ENCODE data around the gene GAB2.

- no peak for TF ChIP-seq POLR2A (IDR thresholded peaks at IDR 0.05; ENCODE audit: low read depth, low read length)
- TF ChIP-seq CTCF (conservative IDR thresholded peaks at IDR 0.05; ENCODE audit: low read depth, low read length), result no peak
- TF ChIP-seq SMC3 (IDR thresholded peaks at IDR 0.05; ENCODE audit: low read depth, low read length), result no peak
- TF ChIP-seq CEBPB (IDR thresholded peaks at IDR 0.05; ENCODE audit: low read depth, low read length), result no peak
- TF ChIP-seq RAD21 (IDR thresholded peaks at IDR 0.05; ENCODE audit: low read length), result no peak
- no peak for TF ChIP-seq RFX5 (IDR thresholded peaks at IDR 0.05; ENCODE audit: low read depth, low read length)
- no peak for TF ChIP-seq ELK1 (IDR thresholded peaks at IDR 0.05; ENCODE audit: borderline replicate concordance, low read depth, low read length)
- no peak for TF ChIP-seq BHLHE40 (IDR thresholded peaks at IDR 0.05; ENCODE audit: low read depth, low read length)
- TF ChIP-seq CHD1 (IDR thresholded peaks at IDR 0.05; ENCODE audit: low read depth, low read length), result no peak
- TF ChIP-seq FOS (IDR thresholded peaks at IDR 0.05; ENCODE audit: low read depth, low read length), result no peak
Observed at GRCh38 chr11:78214331-78215194, 203.1 kb downstream of the GAB2 start.

All from IMR-90 (cell line).